Amniotic stem cell (primary cell): ENCODE measurements around the gene PNMT.
"Not testable (repeated sequence)": the region's sequence is repeated elsewhere in the genome, so short reads cannot be mapped to it uniquely, and the experiment has no call there.

Experiments used
- DNase-seq: peaks from one replicate; lab custom pipeline; 2025; lab: John Stamatoyannopoulos, UW

Gene PNMT

DNA sequence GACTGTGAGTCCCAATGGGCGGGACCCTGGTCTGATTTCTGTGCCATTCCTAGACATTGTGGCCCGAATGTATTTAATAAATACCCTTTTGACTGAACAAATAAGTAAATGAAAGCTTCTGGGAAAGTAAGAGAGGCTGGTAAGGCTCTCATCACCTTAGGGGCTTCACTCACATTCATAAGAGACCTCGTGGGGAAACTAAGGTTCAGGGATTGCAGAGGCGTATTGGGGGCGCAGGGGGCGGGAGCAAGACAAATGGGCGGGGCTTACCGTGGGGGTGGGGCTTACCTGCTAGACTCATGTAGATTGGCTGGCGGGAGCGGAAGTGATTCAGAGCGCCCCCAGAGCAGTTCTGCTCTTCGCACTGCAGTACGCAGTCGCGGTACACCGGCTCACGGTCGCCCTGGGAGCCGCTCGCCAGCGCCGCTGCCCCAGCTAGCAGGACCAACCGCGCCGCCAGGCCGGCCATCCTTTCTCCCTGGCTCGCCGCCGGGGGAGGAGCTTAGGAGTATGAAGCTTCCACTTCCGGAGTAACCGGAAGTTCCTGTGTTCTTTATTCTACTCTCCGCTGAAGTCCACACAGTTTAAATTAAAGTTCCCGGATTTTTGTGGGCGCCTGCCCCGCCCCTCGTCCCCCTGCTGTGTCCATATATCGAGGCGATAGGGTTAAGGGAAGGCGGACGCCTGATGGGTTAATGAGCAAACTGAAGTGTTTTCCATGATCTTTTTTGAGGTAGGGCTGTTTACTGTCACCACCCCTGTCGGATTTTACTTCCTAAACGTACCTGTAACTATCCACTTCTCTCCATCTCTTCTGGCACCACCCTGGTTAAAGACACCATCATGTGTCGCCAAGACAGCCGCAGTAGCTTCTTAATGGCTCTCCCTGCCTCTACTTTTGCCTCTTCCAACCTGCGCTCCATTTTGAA is 19.6 kb downstream of the PNMT start, which contains the start of gene PGAP3:
Gene PGAP3, minus strand, starts transcription at position 512 of the 929 bp plus-strand sequence. Its CDS starts 43 bp downstream, at position 469.
- DNase-seq, result peak; percentile 86

DNA sequence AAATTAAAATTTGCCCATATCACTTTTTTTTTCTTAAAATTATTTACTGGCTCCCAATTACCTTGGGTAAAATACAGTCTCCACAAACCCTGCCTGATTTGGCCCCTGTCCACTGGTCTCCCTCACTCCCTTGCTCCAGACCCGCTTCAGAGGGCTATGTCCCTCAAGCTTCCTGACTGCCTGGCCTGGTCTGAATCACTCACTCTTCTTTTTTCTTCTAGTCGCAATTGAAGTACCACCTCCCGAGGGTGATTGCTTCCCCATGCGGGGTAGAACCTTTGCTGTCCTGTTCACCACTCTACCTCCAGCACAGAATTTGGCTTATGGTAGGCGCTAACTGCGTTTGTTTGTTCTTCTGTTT is 20.2 kb downstream of the PNMT start:
- DNase-seq, result no peak

DNA sequence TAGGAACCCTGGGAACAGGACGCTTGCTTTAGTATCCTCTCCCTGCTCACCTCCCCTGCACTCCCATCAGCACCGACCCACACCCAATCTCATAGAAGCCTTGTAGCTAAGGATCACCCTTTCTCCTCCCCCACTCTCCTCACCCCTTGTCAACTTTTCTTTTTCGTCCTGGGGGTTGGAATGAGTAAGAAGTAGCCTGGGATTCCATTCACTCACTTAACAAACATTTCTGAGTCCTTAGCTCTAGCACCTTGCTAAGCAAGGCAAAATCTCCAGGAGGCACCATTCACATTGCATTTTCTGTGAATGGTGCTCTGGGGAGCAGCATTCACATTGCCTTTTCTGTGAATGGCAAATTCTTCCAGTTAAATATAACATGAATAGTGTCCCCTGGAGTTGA is 20.7 kb downstream of the PNMT start:
- no peak for DNase-seq

DNA sequence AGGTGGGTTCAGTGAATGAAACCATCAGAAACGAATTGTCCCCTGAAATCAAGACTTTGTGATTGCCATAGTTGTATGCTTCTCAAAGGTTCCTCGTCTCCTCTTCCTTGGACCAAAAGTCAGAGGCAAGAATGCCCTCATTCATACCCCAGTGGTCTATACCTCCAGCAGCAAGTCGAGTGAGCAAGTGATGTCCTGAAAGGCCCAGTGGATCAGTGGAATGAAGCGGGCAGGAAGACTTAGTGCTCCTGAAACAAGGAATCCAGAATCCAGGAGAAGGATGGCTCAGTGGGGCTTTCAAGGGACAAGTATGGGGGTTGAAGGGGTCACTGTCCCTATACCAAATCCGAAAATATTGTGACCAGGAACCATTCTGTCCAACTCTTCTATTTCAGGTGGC is 26.3 kb downstream of the PNMT start:
- DNase-seq, result no peak

DNA sequence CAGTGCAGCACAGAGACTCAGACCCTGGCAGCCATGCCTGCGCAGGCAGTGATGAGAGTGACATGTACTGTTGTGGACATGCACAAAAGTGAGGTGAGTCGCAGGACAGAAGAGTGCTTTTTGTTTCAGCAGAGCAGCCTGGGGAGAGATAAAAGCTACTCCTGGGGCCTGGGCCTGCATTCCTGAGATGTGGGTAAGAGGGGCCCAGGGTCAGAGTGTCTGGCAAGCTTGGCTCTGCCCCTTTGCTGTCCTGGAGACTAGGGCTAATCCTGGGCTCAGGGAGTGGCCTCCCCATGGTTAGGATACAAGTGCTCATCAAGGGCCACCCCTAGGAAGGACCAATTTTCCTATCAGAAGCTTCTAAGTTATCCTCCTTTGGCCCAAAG is 26.8 kb downstream of the PNMT start:
- no peak for DNase-seq

DNA sequence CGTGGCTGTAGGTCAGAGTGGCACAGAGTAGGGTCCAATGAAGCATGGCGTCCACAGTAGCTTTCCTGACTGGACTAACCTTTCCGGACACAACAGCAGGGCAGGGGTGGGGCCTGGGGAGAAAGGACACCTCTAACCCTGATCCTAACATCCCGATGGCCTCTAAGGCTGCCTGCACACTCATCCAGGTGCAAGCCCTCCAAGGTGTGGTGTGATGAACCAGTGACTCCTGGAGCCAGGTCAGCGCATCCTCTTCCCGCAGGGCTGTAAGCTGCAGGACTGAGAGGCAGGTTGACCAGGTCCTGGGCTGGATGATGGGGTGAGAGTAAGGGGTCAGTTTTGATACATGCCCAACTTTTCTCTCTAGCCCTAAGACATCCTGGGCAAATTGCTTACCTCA is 28.5 kb downstream of the PNMT start:
- no peak for DNase-seq

DNA sequence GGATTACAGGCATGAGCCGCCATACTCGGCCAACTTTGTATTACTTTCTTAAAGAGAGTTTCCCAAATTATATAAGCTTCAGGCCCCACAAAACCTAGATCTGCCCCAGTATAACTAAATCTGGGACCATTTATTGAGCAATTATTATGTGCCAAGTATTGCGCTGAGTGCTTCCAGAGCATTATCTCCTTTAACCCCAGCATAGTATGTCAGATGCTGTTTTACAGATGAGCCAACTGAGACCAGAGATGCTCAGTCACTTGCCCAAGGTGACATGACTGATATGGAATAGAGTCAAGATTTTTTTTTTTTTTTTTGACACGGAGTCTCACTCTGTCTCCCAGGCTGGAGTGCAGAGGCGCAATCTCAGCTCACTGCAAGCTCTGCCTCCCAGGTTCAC is 29.7 kb downstream of the PNMT start:
- no peak for DNase-seq

DNA sequence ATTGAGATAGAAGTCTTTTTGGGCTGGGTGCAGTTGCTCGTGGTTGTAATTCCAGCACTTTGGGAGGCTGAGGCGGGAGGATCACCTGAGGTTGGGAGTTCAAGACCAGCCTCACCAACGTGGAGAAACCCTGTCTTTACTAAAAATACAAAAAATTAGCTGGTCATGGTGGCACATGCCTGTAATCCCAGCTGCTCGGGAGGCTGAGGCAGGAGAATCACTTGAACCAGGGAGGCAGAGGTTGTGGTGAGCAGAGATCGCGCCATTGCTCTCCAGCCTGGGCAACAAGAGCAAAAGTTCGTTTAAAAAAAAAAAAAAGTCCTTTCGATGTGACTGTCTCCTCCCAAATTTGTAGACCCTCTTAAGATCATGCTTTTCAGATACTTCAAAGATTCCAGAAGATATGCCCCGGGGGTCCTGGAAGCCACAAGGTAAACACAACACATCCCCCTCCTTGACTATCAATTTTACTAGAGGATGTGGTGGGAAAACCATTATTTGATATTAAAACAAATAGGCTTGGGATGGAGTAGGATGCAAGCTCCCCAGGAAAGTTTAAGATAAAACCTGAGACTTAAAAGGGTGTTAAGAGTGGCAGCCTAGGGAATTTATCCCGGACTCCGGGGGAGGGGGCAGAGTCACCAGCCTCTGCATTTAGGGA is 31.0 kb downstream of the PNMT start:
- not testable (repeated sequence) for DNase-seq

DNA sequence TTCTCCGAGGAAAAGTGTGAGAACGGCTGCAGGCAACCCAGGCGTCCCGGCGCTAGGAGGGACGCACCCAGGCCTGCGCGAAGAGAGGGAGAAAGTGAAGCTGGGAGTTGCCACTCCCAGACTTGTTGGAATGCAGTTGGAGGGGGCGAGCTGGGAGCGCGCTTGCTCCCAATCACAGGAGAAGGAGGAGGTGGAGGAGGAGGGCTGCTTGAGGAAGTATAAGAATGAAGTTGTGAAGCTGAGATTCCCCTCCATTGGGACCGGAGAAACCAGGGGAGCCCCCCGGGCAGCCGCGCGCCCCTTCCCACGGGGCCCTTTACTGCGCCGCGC is 31.5 kb downstream of the PNMT start, which contains the start of gene ERBB2:
Gene ERBB2, plus strand, starts transcription at position 247 of the 330 bp plus-strand sequence. CDS start 175 bp downstream, outside the sequence.
- peak; percentile 56 for DNase-seq

DNA sequence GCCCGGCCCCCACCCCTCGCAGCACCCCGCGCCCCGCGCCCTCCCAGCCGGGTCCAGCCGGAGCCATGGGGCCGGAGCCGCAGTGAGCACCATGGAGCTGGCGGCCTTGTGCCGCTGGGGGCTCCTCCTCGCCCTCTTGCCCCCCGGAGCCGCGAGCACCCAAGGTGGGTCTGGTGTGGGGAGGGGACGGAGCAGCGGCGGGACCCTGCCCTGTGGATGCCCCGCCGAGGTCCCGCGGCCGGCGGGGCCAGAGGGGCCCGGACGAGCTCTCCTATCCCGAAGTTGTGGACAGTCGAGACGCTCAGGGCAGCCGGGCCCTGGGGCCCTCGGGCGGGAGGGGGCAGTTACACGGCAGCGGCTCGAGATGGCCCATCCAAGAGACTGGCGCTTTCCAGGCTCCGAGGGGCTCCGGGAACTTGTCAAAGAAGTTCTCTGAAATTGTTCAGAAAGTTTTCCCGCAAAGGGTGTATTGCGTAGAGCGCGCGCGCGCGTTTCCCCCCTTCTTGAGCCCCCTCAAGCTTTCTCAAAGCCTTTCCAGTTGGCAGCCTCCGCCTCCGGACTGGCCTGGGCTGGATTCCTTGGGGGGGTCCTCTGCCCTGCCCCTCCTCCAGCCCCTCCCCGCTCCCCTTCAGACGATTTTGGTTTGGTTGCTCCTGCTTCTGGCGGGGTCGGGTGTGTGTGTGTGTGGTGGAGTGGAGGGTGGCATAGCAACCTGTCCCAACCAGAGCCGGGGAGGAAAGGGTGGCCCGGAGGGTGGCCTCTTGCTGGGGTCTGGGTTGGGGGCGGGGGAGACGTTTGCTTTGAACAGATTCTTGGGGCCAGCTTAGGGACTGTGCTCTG is 32.1 kb downstream of the PNMT start:
- no peak for DNase-seq

DNA sequence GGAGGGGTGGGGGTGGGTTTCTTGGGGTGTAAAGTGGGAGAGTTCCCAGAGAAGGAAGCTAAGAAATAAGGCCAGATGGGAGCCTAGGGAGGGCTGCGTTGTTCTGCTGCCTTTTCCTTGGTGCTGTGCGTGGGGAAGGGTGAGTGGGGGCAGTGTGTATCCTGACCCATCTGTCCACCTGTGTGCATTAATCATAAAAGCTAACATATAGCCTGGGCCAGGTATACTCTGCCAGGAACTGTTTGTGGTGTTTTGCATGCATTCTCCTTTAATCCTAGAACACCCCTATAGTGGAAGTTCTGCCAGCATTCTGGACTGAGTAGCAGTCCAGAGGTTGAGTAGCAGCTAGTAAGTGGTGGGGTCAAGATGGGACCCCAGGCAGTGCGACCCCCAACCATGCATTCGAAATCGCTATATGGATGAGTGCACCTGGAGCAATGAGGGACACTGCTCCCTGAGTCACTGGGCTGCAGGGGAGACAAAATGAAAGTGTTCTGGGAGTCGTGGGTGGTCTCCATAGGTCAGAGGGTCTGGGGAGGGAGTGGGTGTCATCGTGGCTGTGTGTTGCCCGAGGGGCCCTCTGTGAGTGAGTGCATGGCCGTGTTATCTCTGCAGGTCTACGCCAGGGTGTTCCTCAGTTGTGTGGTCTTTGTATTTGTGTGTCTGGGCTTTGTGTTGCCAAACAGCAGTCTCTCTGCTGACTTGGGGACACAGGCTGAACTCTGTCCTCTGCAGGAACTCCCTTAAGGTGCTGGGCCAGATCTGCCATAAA is 32.9 kb downstream of the PNMT start:
- DNase-seq, result no peak

DNA sequence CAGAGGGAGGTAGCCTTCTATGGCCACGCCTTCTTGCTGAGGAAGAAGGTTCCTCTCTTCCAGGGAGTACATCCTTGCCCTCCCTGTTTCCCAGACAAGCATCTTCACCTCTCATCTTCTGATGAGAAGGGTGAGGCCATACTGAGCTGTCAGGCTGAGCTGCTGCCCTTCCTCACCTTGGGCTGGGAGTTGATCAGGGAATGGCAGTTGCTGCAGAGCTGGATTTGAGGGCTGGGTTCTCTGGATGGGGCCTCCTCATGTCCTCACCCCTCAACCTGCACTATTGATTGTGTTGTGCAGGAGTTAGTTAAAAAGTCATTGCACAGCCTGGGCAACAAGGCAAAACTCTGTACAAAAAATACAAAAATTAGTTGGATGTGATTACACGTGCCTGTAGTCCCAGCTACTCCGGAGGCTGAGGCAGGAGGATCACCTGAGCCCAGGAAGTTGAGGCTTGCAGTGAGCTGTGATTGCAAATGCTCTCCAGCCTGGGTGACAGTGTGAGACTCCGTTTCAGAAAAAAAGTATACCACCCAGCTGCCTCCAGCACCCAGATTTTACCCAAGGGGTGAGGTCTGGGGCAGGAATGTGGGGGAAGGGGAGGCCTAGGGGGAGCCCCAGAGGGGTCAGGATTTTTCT is 33.6 kb downstream of the PNMT start:
- no peak for DNase-seq

DNA sequence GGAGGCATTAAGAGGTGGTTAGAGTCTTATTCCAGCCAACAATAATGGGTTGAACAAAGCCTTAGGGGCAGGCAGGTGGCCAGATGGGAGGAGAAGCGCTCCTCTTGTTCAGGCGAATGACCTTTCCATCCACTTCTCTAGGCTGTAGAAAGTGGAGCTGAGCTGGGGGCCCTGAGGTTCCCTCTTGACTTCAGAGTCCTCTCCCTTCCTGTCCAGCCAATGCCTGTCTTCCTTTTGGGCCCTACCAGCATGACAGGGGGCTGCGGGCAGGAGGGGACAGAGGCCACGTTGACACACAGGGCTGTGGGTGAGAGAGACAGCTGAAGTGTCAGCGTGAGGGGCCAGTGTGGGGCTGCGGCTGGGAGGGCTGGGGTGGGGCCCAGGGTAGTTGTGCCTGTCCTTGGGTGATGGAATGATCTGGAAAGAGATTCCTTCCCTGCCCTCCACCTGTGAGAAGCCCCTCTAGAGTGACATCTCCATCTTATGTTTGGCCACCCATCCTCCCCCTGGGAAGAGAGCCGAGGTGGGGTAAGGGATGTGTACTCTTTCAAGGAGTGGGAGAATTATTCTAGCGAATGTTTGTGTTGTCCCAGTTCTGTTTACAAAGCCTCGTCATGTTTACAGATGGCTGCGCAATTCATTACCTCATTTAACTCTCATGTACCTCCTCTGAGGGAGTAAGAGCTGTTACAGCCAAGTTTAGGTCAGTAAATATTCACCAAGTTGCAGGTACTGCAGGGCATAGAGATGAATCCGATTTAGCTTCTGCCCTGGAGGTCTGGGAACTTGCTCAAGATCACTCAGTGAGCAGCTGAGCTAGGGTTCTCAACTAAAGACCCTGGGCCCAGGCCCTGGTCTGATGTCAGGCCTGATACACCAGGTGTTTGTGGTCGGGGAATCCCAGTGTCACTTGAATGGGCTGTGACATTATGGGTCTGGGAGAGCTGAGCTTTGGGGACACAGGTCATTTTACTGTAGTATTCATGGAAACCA is 34.9 kb downstream of the PNMT start:
- no peak for DNase-seq

DNA sequence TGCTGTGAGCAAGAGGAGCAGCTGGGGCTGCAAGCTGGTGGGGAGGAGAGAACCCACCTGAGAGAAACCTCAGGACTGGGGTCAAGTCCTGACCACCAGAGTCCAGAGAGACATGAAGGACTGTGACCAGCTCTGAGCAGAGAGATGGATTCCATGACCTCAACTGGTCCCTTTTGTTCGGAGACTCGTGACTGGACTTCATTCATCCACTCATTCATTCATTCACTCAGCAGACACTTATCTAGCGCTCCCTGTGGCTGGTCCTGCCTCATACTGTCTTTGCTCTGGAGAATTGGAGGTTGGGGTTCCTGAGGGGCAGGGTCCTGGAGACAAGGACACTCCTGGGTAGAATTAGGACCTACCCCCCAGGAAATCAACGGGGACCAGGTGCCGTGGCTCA is 35.7 kb downstream of the PNMT start:
- no peak for DNase-seq

DNA sequence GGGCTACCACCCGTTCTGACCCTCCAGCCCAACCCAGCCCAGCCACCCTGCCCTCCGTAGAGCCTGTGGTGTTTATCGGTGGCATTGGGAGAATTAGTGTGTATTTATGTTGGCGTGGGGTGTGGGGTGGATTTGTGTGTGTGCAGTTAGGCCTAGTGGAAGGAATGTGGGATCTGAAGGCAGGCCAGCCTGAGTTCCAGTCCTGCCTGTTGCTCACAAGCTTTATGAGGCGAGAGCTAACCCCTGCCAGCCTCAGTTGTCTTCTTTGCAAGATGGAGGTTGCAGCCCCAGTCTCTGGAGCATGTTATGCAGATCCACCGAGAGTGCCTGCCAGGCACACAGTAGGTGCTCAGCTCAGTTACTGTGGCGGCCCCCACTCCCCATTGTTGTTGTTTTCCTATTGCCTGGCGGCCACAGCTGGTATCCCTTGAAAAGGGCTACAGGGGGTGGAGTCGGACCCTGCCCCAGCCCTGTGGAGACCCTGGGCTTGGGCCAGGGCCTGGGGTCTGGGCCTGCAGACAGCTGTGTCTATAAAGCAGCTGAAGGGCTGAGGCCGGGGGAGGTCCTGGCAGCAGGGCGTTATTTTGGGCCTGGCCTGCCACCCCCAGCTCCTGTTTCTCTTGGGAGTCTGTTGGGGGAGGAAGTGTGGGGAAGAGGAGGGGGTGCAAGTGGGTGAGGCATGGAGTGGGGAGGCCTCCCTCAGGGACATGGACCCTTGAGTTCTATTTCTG is 36.7 kb downstream of the PNMT start:
- DNase-seq, result no peak

DNA sequence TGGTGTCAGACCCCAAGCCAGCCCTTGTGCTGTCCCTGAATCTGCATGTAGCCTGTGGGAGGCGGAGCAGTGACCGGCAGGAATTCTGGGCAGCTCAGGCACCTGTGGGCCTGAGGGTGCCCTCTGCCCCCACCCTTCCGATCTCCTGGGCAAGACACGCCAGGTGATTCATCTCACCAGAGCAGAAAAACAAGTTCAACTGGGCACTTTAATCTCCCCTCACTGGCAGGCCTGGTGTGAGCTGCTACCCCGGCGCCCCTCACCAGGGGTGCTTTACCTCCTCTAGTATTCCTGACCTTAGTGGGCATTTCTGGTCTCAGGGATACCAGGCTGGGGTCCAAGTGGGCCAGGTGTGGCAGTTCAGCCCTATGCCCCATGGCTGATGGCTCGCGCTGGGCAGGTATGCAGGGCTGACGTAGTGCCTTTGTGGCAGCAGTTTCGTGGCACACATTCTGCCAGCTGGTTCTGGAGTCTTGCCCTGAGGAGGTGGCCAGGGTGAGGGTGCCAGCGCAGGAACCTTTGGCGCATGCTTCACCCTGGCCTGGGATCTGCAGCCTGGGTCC is 37.6 kb downstream of the PNMT start:
- no peak for DNase-seq

DNA sequence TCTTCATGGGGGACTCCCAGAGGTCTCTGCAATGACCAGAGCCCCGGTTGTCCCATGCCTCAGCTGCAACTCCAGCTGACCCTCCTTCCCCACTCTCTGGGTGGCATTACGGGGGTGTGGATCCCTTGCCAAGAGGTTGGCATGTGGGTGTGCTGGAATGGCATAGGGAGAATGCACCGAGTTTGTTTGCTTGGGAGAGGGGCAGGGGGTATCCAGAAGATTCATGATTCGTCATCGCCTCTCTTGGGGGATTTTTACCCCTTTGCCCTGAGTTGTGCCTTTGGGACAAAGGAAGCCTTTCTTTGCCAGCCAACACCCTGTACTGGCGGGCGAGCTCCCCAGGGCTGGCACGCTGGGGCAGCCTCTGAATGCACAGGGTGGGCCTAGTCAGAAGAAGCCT is 38.1 kb downstream of the PNMT start:
- DNase-seq, result no peak

DNA sequence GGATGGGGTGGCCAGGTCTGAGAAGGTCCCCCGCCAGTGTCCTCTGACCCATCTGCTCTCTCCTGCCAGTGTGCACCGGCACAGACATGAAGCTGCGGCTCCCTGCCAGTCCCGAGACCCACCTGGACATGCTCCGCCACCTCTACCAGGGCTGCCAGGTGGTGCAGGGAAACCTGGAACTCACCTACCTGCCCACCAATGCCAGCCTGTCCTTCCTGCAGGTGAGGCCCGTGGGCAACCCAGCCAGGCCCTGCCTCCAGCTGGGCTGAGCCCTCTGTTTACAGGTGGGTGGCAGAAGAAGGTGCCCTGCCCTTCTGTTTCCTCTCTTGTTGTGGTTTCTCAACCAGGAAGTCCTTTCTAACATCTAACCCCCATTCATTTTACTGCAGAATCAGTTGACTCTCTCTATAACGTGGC is 38.7 kb downstream of the PNMT start:
- no peak for DNase-seq
